ENCODE measurements around the gene SCGB1C1.
A peak's percentile ranks its signal among the peaks of the same experiment; 100 is the strongest.

SCGB1C1 gene

DNA sequence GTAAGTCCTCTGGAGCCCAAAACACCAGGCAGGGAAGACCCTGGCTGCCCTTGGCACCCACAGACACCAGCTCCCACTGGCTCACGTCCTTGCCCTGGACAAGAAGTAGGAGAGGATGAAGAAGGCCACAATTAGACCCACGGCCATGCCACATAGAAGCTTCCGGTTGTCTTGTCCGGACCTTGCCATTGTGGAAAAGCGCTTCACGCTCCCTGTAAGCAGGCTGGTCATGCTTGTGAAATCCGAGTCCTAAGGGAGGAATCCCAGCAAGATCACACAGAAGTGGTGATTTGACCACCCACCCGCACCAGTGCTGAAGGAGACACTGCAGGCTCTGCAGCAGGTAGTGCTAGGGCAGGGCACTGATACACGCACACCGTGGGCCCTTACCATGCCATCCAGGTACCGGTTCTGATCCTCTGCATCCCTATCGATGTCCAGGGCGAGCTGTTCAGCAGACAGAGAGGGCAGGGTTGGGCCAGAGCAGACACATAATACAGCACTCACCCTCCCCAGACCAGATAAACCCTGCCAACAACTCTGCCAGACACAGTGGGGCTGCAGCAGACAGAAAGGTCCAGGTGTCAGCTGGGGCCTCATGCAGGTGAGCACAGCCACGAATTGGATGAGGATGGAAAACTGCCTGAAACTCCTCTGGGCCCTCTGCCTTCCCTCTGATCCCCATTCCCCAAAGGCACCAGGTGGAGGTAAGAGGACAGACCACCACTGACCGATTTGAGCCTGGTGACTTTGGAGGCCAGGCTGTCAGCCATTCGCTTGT lies 12.5 kb downstream of the SCGB1C1 start:
- no peak for DNase-seq

DNA sequence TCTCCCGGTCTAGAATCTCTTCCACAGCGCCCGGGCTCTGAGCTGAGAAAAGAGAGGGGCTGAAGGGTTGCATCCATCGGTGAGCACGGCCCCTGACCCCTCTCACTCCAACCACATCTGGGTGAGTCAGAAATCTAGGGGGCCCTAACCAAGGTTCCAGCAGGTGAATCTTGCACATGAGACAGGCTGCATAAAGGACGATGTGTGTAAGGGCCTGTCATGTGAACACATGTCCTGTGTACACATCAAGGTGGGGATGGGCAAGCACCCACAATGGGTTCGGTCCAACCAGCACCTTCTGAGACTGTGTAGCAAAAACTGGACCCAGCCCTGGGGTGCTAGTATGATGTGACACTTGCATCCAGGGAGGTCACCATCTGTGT lies 13.1 kb downstream of the SCGB1C1 start:
- DNase-seq: no peak

GRCh38 chr11:206526-207207 lies 13.8 kb downstream of the SCGB1C1 start:
- peak in 5 of 51 donors; percentile 18 to 54 (median 45) for DNase-seq

DNA sequence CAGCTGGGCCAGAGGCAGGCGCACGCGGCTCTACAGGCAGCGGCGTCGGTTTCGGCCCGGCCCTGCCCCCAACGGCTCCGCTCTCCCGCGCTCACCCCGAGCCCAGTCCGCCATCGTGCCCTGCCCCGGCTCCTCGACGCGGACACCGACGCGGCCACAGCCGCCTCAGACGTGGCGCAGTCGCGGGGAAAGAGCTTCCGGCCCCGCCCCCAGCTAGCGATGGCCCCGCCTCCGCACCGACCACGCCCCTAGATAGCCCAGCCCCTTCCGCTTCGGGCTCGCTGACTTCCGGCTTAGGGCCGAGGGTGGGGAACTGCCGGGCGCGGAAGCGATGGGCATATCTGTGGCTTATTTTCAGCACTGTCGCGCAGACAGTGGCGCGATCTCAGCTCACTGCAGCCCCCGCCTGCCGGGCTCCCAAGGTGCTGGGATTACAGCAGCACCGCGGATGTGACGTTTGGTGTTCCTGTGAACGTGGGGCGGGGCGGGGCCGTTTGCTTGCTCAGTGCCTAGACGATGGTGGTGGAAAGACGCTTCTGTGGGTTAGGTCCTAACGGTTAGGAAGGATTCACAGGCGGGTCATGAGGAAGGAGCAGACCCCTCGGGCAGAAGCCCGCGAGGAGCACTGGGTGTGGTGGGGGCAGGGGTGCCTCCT lies 14.5 kb downstream of the SCGB1C1 start, which contains the start of the genes BET1L and RIC8A:
Gene BET1L (minus strand): TSS at position 192 of the 655 bp plus-strand sequence. CDS start 78 bp downstream, at position 114.
Gene RIC8A (plus strand): TSS at position 501 of the 655 bp plus-strand sequence. CDS start 1,147 bp downstream, outside the sequence.
- DNase-seq: peak; percentile 72 to 98 (median 94)

GRCh38 chr11:207863-208180 lies 14.9 kb downstream of the SCGB1C1 start:
- DNase-seq: peak in 8 of 51 donors; percentile 39 to 67 (median 51)

GRCh38 chr11:208181-208916 lies 15.5 kb downstream of the SCGB1C1 start:
- peak in 48 of 51 donors; percentile 11 to 83 (median 54) for DNase-seq

DNA sequence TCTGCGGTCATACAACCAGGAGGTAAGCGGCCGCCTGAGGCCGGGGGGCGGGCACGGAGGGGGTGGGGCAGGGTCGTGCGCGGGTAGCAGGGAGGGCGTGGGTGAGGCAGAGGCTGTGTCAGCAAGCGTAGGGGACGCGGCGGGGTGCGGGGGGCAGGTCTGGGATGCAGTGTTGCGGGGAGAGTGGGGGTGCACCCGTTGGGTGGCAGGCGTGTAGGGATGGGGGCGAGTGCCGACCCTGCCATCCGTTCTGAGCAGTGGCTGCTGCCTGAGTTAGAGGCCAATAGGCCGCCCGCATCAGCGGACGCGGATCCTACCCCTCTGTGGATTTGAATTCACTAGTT lies 16.0 kb downstream of the SCGB1C1 start:
- peak in 5 of 51 donors; percentile 12 to 63 (median 53) for DNase-seq

GRCh38 chr11:209275-210121 lies 16.6 kb downstream of the SCGB1C1 start:
- DNase-seq: no peak

DNA sequence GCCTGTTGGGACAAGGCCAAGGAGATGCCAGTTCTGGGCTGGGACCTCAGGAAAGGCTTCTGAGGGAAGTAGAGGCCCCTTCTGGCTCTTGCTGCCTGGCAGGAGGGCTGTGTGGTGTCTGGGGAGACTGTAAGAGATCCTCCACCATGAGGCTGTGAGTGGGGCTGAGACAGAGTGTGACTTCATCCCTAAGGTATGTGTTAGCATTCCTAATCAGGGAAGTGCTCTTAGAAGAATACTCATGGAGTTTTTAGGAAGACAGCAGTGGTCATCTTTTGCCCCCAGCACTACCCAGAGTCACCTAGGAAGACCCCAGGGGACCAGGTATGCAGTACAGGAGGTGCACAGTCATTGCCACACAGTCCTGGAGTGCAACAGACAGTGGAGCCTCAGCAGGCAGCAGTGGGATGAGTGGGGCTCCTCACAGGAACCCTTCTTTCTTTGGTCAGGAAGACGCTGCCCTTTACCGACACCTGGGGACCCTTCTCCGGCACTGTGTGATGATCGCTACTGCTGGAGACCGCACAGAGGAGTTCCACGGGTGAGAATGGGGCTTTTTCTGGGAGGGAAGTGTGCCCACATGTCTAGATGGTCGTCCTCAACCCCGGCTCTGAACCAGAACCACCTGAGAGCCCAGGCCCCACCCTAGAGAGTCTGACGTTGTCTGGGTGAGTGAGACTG lies 17.4 kb downstream of the SCGB1C1 start:
- no peak for DNase-seq

GRCh38 chr11:210803-211180 lies 17.9 kb downstream of the SCGB1C1 start:
- DNase-seq: no peak

GRCh38 chr11:211295-211694 lies 18.4 kb downstream of the SCGB1C1 start:
- no peak for DNase-seq

GRCh38 chr11:211741-212140 lies 18.9 kb downstream of the SCGB1C1 start:
- no peak for DNase-seq

GRCh38 chr11:212150-213100 lies 19.5 kb downstream of the SCGB1C1 start:
- no peak for DNase-seq

DNA sequence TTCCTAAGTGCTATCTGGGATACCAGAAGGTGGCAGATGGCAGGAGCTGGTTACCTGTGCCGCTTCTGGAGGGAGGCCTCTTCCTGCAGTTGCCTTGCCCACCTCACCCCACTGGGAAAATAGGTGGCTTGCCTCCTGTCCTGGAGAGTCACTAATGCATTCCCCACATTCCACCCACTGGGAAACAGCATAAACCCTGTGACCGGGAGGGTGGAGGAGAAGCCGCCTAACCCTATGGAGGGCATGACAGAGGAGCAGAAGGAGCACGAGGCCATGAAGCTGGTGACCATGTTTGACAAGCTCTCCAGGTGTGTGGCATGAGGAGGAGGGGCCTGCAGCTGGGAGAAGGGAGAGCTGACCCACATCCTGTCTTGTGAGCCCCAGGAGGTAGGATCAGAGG lies 20.2 kb downstream of the SCGB1C1 start:
- no peak for DNase-seq

GRCh38 chr11:214083-214482 lies 21.2 kb downstream of the SCGB1C1 start:
- no peak for DNase-seq

DNA sequence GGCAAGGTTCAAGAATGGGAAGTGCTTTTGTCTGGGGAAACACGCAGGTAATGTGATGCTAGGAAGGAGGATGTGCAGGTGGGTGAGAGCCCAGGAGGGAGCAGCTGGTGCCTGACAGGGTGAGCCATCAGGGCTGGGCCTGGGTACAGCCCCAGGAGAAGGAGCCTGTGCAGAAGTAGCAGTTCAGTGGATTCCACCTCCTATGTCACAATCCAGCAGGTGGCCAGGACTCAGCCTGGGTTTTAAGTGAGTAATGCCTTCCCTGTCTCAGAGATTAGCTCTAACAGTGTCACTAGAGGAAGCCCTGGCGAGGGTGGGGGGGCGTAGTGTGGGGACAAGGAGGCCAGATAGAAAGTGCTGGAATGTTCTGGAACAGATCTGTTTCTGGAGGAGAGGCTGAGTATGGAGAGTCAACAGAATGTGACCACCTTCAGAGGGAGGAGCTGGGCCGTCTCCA lies 22.7 kb downstream of the SCGB1C1 start:
- DNase-seq: no peak

DNA sequence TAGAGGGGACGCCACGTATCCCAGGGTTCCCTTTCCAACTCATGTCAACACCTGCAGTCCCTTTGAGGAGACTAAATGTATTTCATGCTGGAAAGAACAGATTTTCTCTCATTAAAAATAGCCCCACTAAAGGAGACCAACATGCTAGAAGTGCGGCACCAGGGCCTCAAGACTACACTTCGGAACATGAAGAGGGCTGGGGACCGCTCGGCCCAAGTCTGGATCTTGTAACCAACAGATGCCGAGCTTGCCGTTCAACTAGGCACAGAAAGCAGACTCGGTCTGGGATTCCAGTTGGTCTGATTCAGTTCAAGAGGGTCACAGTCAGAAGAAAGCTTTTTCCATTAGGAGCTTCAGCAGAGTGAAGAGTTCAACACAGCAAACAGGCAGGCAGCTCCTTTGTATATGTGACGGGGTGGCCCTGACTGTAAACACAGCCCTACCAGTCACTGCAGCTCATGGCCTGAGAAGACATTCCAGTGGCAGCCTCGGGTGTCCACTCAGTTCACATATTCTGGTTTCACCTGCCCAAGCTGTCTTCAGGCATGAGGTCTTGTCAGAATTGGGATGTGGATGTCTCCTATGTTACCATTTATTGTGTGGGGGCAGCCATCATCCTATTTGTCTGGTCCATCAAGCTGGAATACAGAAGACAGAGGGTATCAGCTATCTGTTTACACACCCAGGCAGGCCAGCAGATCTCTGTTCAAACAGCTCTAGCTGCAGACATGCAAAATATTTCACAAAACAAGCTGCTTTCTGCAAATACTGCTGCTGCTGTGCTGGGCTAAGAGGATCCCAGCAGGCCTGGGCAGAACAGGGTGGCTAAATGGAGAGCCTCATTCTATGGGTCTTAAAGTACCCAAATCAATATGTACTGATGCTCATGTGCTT lies 23.4 kb downstream of the SCGB1C1 start:
- DNase-seq: no peak

- DNase-seq: no peak
These were observed 24.8 kb downstream of the SCGB1C1 start for GRCh38 chr11:217704-218103.

Data from hypothalamus (tissue), 51 donors.